H9 (cell line): ENCODE data around the gene THSD7B. TPM values are rescaled to one million over a fixed set of nuclear protein-coding genes. Genes with fewer than 3 reads are reported as not detected.

Source experiments
- DNase-seq: peaks from one replicate; pipeline ENCODE4 v3.0.0-alpha.2; 2017
- H2AFZ ChIP-seq: one replicate; pipeline ENCODE4 v1.6.1; 2013; ENCODE audit warnings: mild to moderate bottlenecking, low read length, control low read depth, moderate library complexity
- H2AK5ac ChIP-seq: 2 replicates; pipeline ENCODE4 v1.6.1; 2013; ENCODE audit warnings: low read length, control low read depth, mixed read lengths; ENCODE audit not compliant: insufficient read length
- H2BK120ac ChIP-seq: one replicate; pipeline ENCODE4 v1.6.1; 2013; ENCODE audit warnings: low read depth, mild to moderate bottlenecking, low read length, control low read depth, inconsistent platforms; ENCODE audit not compliant: poor library complexity, severe bottlenecking
- H2BK12ac ChIP-seq: 2 replicates; pipeline ENCODE4 v1.6.1; 2013; ENCODE audit warnings: low read length, control low read depth, mixed read lengths, low read depth; ENCODE audit not compliant: insufficient read length
- H2BK15ac ChIP-seq: 2 replicates; pipeline ENCODE4 v1.6.1; 2013; ENCODE audit warnings: low read depth, low read length, control low read depth
- H2BK20ac ChIP-seq: one replicate; pipeline ENCODE4 v1.6.1; 2013; ENCODE audit warnings: low read depth, mild to moderate bottlenecking, low read length, control low read depth, inconsistent platforms; ENCODE audit not compliant: poor library complexity, severe bottlenecking
- H2BK5ac ChIP-seq: 2 replicates; pipeline ENCODE4 v1.6.1; 2013; ENCODE audit warnings: low read length, control low read depth, mixed read lengths; ENCODE audit not compliant: insufficient read length
- H3K14ac ChIP-seq: 2 replicates; pipeline ENCODE4 v1.6.1; 2013; ENCODE audit warnings: low read length, control low read depth; ENCODE audit not compliant: insufficient read depth
- H3K18ac ChIP-seq: 2 replicates; pipeline ENCODE4 v1.6.1; 2013; ENCODE audit warnings: low read depth, mild to moderate bottlenecking, mixed read lengths, low read length, control low read depth; ENCODE audit not compliant: insufficient read length
- H3K23ac ChIP-seq: 2 replicates; pipeline ENCODE4 v1.6.1; 2013; ENCODE audit warnings: low read length, control low read depth, mixed read lengths, low read depth; ENCODE audit not compliant: insufficient read length
- H3K23me2 ChIP-seq: 2 replicates; pipeline ENCODE4 v1.6.1; 2013; ENCODE audit warnings: low read depth, mild to moderate bottlenecking, mixed read lengths, low read length, control low read depth; ENCODE audit not compliant: insufficient read length, poor library complexity, severe bottlenecking
- H3K27ac ChIP-seq: 2 replicates; pipeline ENCODE4 v1.5.1; 2013; ENCODE audit warnings: low read length, control low read depth, mixed read lengths, low read depth; ENCODE audit not compliant: insufficient read length
- H3K27me3 ChIP-seq: 2 replicates; pipeline ENCODE4 v1.6.1; 2013; ENCODE audit warnings: low read length, control low read depth, inconsistent platforms; ENCODE audit not compliant: insufficient read depth
- H3K4ac ChIP-seq: 2 replicates; pipeline ENCODE4 v1.6.1; 2013; ENCODE audit warnings: low read depth, mild to moderate bottlenecking, control low read depth, inconsistent platforms, low read length, moderate library complexity
- H3K4me1 ChIP-seq: 2 replicates; pipeline ENCODE4 v1.6.1; 2013; ENCODE audit warnings: low read length, control low read depth, inconsistent platforms; ENCODE audit not compliant: insufficient read depth
- H3K4me2 ChIP-seq: 2 replicates; pipeline ENCODE4 v1.6.1; 2013; ENCODE audit warnings: low read length, control low read depth, mixed read lengths; ENCODE audit not compliant: insufficient read length, insufficient read depth
- H3K56ac ChIP-seq: 2 replicates; pipeline ENCODE4 v1.6.1; 2013; ENCODE audit warnings: low read depth, mild to moderate bottlenecking, mixed read lengths, low read length, control low read depth; ENCODE audit not compliant: insufficient read length
- H3K79me1 ChIP-seq: 2 replicates; pipeline ENCODE4 v1.6.1; 2013; ENCODE audit warnings: low read depth, mild to moderate bottlenecking, moderate library complexity, low read length, control low read depth, inconsistent platforms; ENCODE audit not compliant: insufficient read depth, poor library complexity, severe bottlenecking
- H3K79me2 ChIP-seq: 2 replicates; pipeline ENCODE4 v1.6.1; 2013; ENCODE audit warnings: low read length, control low read depth, inconsistent platforms; ENCODE audit not compliant: insufficient read depth
- H3K9ac ChIP-seq: 2 replicates; pipeline ENCODE4 v1.6.1; 2013; ENCODE audit warnings: low read length, control low read depth, mixed read lengths; ENCODE audit not compliant: insufficient read length; ENCODE audit errors: extremely low read depth
- H3K9me3 ChIP-seq: one replicate; pipeline ENCODE4 v1.6.1; 2013; ENCODE audit warnings: low read depth, low read length, inconsistent platforms; ENCODE audit not compliant: control insufficient read depth
- H3T11ph ChIP-seq: one replicate; pipeline ENCODE4 v1.6.1; 2013; ENCODE audit warnings: mild to moderate bottlenecking, low read length, control low read depth, inconsistent platforms
- H4K20me1 ChIP-seq: one replicate; pipeline ENCODE4 v1.6.1; 2013; ENCODE audit not compliant: control insufficient read depth, insufficient read length, insufficient read depth
- H4K5ac ChIP-seq: 2 replicates; pipeline ENCODE4 v1.6.1; 2013; ENCODE audit warnings: low read depth, mild to moderate bottlenecking, mixed read lengths, low read length, control low read depth; ENCODE audit not compliant: insufficient read length
- H4K8ac ChIP-seq: replicated peaks from 2 replicates; pipeline ENCODE4 v1.6.1; 2013; ENCODE audit warnings: low read length, control low read depth, mixed read lengths, low read depth; ENCODE audit not compliant: insufficient read length
- H4K91ac ChIP-seq: 2 replicates; pipeline ENCODE4 v1.6.1; 2013; ENCODE audit warnings: low read depth, mild to moderate bottlenecking, moderate library complexity, mixed read lengths, low read length, control low read depth; ENCODE audit not compliant: insufficient read length
- H3K27ac Mint-ChIP-seq, 3 experiments: 2 replicates in 2 of 3; 3 replicates in 1 of 3; pipeline ENCODE4 v1.8.0; 2020 to 2021; ENCODE audit warnings: mixed read lengths in 3 of 3, mild to moderate bottlenecking in 1 of 3, moderate library complexity in 1 of 3
- H3K27me3 Mint-ChIP-seq: 2 replicates; pipeline ENCODE4 v1.8.0; 2021; ENCODE audit warnings: low read depth, mild to moderate bottlenecking, moderate library complexity, mixed read lengths
- H3K36me3 Mint-ChIP-seq, 3 experiments: 2 replicates in 2 of 3; 3 replicates in 1 of 3; pipeline ENCODE4 v1.8.0; 2020 to 2021; ENCODE audit warnings: low read depth in 3 of 3, mixed read lengths in 3 of 3; ENCODE audit not compliant: insufficient read depth in 1 of 3
- H3K4me1 Mint-ChIP-seq, 2 experiments: 2 replicates each; pipeline ENCODE4 v1.8.0; 2020; ENCODE audit warnings: mixed read lengths in 2 of 2
- H3K4me3 Mint-ChIP-seq, 2 experiments: 2 replicates in 1 of 2; 3 replicates in 1 of 2; pipeline ENCODE4 v1.8.0; 2020 to 2021; ENCODE audit warnings: mild to moderate bottlenecking in 2 of 2, mixed read lengths in 2 of 2, moderate library complexity in 1 of 2
- H3K9me3 Mint-ChIP-seq, 2 experiments: 2 replicates in 1 of 2; 3 replicates in 1 of 2; pipeline ENCODE4 v1.8.0; 2020; ENCODE audit warnings: mild to moderate bottlenecking in 2 of 2, mixed read lengths in 2 of 2, moderate library complexity in 1 of 2
- total RNA-seq: library from RNA; stranded (reverse); gene quantifications from 2 replicates; pipeline ENCODE4 v1.2.1, GENCODE V29; 2021
- TF ChIP-seq, protein P1 (sequence below): fragments of 200-600 bp; sonication (generic); conservative IDR thresholded peaks from 3 replicates; pipeline ENCODE4 v1.8.0; 2021; ENCODE audit warnings: antibody characterized with exemption, mild to moderate bottlenecking

The THSD7B gene
- total RNA-seq, 1 experiment from 2014 or later = 0.85 TPM

DNA sequence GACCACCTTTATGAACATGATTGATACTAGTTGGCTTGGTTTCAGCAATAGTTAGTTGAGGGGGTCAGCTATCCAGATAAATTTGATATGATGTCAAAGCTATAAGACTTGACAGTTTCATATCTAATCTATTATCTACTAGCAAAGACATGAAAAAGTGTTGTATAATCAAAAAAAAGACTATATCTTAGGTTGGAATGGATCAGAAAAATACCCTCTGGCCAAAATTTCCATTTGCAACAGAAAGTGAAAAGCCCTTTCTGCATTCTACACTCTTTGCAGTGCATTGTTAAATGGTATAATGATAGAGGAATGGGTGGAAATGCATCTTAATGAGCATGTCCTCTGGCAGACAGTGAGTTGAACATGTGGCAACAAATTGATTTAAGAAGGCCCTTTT, 242.6 kb downstream of the THSD7B start:
- Histone ChIP-seq H3K27ac (no peak overlapping the region), H4K8ac (no peak overlapping the region), H3K4ac (no peak overlapping the region), H4K5ac (no peak overlapping the region), H2BK20ac (no peak overlapping the region), H4K91ac (no peak overlapping the region), H3K79me2 (no peaks in the 10 kb centered on the region), H2AK5ac (no peak overlapping the region), H3K4me2 (no peak overlapping the region), H3K4me1 (no peaks in the 10 kb centered on the region), H2AFZ (no peak overlapping the region), H3K9ac (no peak overlapping the region), H3K79me1 (no peaks in the 10 kb centered on the region), H2BK120ac (no peak overlapping the region), H3K56ac (no peak overlapping the region), H3K14ac (no peak overlapping the region), H3K18ac (no peak overlapping the region), H3K23me2 (no peaks in the 10 kb centered on the region), H3K9me3 (no peaks in the 10 kb centered on the region), H3T11ph (no peak overlapping the region), H2BK15ac (no peak overlapping the region), H4K20me1 (no peaks in the 10 kb centered on the region), H3K27me3 (no peaks in the 10 kb centered on the region), H2BK12ac (no peak overlapping the region), H2BK5ac (no peak overlapping the region), H3K23ac (no peak overlapping the region)
- Mint-ChIP-seq H3K36me3 (no peaks in the 10 kb centered on the region), H3K4me1 (no peaks in the 10 kb centered on the region), H3K4me3 (no peak overlapping the region), H3K9me3 (no peaks in the 10 kb centered on the region), H3K27ac (no peak overlapping the region), H3K27me3 (no peaks in the 10 kb centered on the region)
- DNase-seq = no peak
- TF ChIP-seq, protein P1, sequence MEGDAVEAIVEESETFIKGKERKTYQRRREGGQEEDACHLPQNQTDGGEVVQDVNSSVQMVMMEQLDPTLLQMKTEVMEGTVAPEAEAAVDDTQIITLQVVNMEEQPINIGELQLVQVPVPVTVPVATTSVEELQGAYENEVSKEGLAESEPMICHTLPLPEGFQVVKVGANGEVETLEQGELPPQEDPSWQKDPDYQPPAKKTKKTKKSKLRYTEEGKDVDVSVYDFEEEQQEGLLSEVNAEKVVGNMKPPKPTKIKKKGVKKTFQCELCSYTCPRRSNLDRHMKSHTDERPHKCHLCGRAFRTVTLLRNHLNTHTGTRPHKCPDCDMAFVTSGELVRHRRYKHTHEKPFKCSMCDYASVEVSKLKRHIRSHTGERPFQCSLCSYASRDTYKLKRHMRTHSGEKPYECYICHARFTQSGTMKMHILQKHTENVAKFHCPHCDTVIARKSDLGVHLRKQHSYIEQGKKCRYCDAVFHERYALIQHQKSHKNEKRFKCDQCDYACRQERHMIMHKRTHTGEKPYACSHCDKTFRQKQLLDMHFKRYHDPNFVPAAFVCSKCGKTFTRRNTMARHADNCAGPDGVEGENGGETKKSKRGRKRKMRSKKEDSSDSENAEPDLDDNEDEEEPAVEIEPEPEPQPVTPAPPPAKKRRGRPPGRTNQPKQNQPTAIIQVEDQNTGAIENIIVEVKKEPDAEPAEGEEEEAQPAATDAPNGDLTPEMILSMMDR = no peak
